ENCODE measurements around the gene RFX4.
A peak's percentile ranks its signal among the peaks of the same experiment; 100 is the strongest.

The RFX4 gene

DNA sequence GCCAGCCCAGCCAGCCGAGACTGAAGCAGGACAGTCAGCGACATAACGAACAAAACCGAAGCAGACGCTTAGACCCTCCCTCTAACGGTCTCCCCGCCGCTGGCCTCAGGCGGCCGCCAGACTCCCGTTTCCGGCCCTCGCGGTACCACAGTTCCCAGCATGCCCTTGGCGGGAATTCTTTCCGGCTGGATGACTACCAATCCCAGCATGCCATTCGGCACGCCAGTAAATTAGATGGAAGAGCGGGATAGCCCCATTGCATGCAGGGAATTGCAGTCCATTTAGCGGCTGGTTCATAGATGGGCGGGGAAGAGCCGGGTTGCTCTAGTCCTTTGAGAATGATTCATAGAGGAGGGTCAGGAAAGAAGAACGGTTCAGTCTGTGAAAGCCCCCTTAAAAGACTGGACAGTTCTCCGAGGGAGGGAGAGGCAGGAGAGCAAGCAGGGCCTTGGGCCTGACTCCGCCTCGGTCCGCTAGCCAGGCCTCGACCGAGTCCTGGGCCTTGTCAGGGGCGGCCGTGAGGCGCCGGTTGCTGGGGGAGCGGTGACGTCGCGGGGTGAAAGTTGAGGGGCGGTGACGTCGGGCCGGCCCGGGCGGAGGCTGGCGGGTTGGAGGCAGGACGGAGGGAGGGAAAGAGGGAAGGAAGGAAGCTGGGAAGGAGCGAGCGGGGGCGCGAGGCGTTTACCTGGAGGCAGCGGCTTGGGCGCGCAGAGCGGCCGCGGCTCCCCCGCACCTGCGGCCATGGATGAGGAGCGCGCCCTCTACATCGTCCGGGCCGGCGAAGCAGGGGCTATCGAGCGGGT is 191.4 kb downstream of the RFX4 start, which contains the start of gene RIC8B:
Gene RIC8B (plus strand): TSS at position 678 of the 803 bp plus-strand sequence. CDS start 64 bp downstream, at position 742.
- no peaks in the 10 kb centered on the region for H3F3A ChIP-seq (ENCODE audit: insufficient read depth, low read length)
- peak within 1 kb of the TSS; percentile 76 for H3K4me3 ChIP-seq (ENCODE audit: low read length)
- H3K27ac ChIP-seq (ENCODE audit: low read length): peak within 1 kb of the TSS; percentile 54; the same call in 1 of the 2 replicates
- TF ChIP-seq EZH2 (optimal IDR thresholded peaks at IDR 0.05; ENCODE audit: low read depth, low read length): no peak
- TF ChIP-seq, protein P1, sequence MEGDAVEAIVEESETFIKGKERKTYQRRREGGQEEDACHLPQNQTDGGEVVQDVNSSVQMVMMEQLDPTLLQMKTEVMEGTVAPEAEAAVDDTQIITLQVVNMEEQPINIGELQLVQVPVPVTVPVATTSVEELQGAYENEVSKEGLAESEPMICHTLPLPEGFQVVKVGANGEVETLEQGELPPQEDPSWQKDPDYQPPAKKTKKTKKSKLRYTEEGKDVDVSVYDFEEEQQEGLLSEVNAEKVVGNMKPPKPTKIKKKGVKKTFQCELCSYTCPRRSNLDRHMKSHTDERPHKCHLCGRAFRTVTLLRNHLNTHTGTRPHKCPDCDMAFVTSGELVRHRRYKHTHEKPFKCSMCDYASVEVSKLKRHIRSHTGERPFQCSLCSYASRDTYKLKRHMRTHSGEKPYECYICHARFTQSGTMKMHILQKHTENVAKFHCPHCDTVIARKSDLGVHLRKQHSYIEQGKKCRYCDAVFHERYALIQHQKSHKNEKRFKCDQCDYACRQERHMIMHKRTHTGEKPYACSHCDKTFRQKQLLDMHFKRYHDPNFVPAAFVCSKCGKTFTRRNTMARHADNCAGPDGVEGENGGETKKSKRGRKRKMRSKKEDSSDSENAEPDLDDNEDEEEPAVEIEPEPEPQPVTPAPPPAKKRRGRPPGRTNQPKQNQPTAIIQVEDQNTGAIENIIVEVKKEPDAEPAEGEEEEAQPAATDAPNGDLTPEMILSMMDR (IDR thresholded peaks at IDR 0.05; ENCODE audit: low read length): peak; percentile 10
- H2AFZ ChIP-seq (ENCODE audit: low read length): peak within 1 kb of the TSS; percentile 86
- H4K20me1 ChIP-seq (ENCODE audit: insufficient read depth, low read length): no peaks in the 10 kb centered on the region
- no peaks in the 10 kb centered on the region for H3K36me3 ChIP-seq (replicated peaks; ENCODE audit: insufficient read depth, low read length)
- H3K9me3 ChIP-seq (replicated peaks; ENCODE audit: insufficient read depth, low read length): no peaks in the 10 kb centered on the region
- H3K4me2 ChIP-seq (ENCODE audit: low read depth, low read length): peak within 1 kb of the TSS; percentile 79
- peaks cover 44% of the 10 kb centered on the region for H3K79me2 ChIP-seq (ENCODE audit: low read length)
- H3K9ac ChIP-seq (ENCODE audit: low read length): peak within 1 kb of the TSS; percentile 62
- H3K4me1 ChIP-seq (ENCODE audit: low read length): 0 out of 2 replicates have a peak, but pooled peaks cover 8% of the 10 kb centered on the region
- peak; percentile 94 for DNase-seq
- H3K27me3 ChIP-seq (replicated peaks; ENCODE audit: insufficient read depth, low read length): no peaks in the 10 kb centered on the region
- no peaks in the 10 kb centered on the region for H3K9me2 ChIP-seq (replicated peaks; ENCODE audit: insufficient read depth, low read length)

DNA sequence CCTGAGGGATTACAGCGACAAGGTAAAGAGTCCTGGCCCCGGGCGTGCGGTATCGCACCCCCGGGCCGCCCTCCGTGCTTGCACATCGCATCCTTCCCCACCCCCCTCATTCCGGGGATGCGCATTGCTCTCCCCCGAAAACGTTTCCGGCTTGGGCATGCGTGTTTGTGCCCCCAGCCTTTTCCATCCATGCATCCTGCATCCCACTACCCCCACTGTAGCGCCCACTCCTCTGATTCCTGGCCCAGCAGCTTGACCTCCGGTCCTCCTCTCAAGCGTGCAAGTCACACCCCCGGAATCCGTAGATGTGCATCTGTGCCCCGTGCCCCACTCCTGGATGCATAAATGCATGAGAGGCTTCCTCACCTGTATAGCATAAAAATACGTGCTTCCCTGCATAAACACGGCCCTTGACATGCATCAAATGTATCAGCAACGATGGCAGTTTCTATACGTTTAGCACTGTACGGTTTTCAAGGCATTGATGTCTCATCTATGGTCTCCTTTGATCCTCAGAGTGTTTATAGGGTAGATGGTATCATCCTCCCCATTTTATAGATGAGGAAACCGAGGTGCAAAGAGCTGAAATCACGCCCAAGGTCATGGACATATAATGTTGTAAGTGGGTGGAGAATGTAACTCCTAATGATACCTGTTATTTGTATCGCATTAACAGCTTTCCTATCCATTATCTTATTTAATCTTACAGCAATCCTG is 192.2 kb downstream of the RFX4 start:
- H4K20me1 ChIP-seq (ENCODE audit: insufficient read depth, low read length): no peaks in the 10 kb centered on the region
- H3K27me3 ChIP-seq (replicated peaks; ENCODE audit: insufficient read depth, low read length): no peaks in the 10 kb centered on the region
- H3K79me2 ChIP-seq (ENCODE audit: low read length): peaks cover 46% of the 10 kb centered on the region
- H3K4me3 ChIP-seq (ENCODE audit: low read length): peak overlapping the region; percentile 76
- peak overlapping the region; percentile 79 for H3K4me2 ChIP-seq (ENCODE audit: low read depth, low read length)
- peak overlapping the region; percentile 86 for H2AFZ ChIP-seq (ENCODE audit: low read length)
- H3K9me3 ChIP-seq (replicated peaks; ENCODE audit: insufficient read depth, low read length): no peaks in the 10 kb centered on the region
- H3K36me3 ChIP-seq (replicated peaks; ENCODE audit: insufficient read depth, low read length): no peaks in the 10 kb centered on the region
- peak overlapping the region; percentile 54; the same call in 1 of the 2 replicates for H3K27ac ChIP-seq (ENCODE audit: low read length)
- H3K9ac ChIP-seq (ENCODE audit: low read length): peak overlapping the region; percentile 62
- H3K9me2 ChIP-seq (replicated peaks; ENCODE audit: insufficient read depth, low read length): no peaks in the 10 kb centered on the region
- no peak for DNase-seq
- no peaks in the 10 kb centered on the region for H3F3A ChIP-seq (ENCODE audit: insufficient read depth, low read length)
- peaks cover 9% of the 10 kb centered on the region; the same call in 1 of the 2 replicates for H3K4me1 ChIP-seq (ENCODE audit: low read length)
- TF ChIP-seq EZH2phosphoT487 (IDR thresholded peaks at IDR 0.05; ENCODE audit: low read length) (no peak), EZH2 (optimal IDR thresholded peaks at IDR 0.05; ENCODE audit: low read depth, low read length) (no peak)
- TF ChIP-seq, protein P1 (IDR thresholded peaks at IDR 0.05; ENCODE audit: low read length): no peak; the same call in 1 of the 2 replicates

DNA sequence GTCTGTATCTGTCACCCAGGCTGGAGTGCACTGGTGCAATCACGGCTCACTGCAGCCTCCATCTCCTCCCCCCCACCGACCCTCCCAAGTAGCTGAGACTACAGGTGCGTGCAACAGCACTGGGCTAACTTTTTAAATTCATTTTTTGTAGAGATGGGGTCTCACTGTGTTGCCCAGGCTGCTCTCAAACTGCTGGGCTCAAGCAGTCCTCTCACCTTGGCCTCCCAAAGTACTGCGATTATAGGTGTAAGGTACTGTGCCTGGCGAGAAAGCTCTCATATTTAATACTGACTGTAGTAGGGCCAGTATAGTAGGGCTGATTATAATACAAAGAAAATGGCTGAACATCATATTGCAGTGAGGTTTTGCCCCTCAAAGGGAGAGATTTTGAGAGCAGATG is 194.1 kb downstream of the RFX4 start:
- Histone ChIP-seq H3K9me3 (replicated peaks; ENCODE audit: insufficient read depth, low read length) (no peaks in the 10 kb centered on the region), H3K4me2 (ENCODE audit: low read depth, low read length) (no peak overlapping the region), H3K36me3 (replicated peaks; ENCODE audit: insufficient read depth, low read length) (no peaks in the 10 kb centered on the region), H2AFZ (ENCODE audit: low read length) (no peak overlapping the region), H3F3A (ENCODE audit: insufficient read depth, low read length) (no peaks in the 10 kb centered on the region), H3K9me2 (replicated peaks; ENCODE audit: insufficient read depth, low read length) (no peaks in the 10 kb centered on the region), H3K4me3 (ENCODE audit: low read length) (no peak overlapping the region), H4K20me1 (ENCODE audit: insufficient read depth, low read length) (no peaks in the 10 kb centered on the region), H3K79me2 (ENCODE audit: low read length) (peaks cover 62% of the 10 kb centered on the region), H3K27ac (ENCODE audit: low read length) (no peak overlapping the region), H3K9ac (ENCODE audit: low read length) (no peak overlapping the region), H3K4me1 (ENCODE audit: low read length) (peaks cover 12% of the 10 kb centered on the region; the same call in 1 of the 2 replicates), H3K27me3 (replicated peaks; ENCODE audit: insufficient read depth, low read length) (no peaks in the 10 kb centered on the region)
- no peak for DNase-seq
- TF ChIP-seq, protein P1 (IDR thresholded peaks at IDR 0.05; ENCODE audit: low read length): no peak
- TF ChIP-seq EZH2phosphoT487 (IDR thresholded peaks at IDR 0.05; ENCODE audit: low read length) (no peak), EZH2 (optimal IDR thresholded peaks at IDR 0.05; ENCODE audit: low read depth, low read length) (no peak)

Data from MM.1S (cell line).